Stimulated activated effector memory CD8-positive, alpha-beta T cell treated with anti-CD3 and anti-CD28 coated beads, Interleukin-12 subunit alpha, Interleukin-12 subunit beta, amount 100 ng/mL, for 72 hours (primary cell): ENCODE measurements around the gene LRRC49.

ENCODE experiments used
- ATAC-seq: fragments of 150-1000 bp; cut with Tn5 transposase; 2 replicates; pipeline ENCODE4 v1.10.0; 2021
- DNase-seq, 2 donors: peaks; one replicate each; pipeline ENCODE4 v3.0.0; 2021 to 2022; ENCODE audit warnings: low spot score in 2 of 2
- H3K27ac Mint-ChIP-seq: one replicate; pipeline ENCODE4 v1.8.0; 2022; ENCODE audit warnings: mild to moderate bottlenecking, mixed read lengths
- H3K36me3 Mint-ChIP-seq: one replicate; pipeline ENCODE4 v1.8.0; 2022; ENCODE audit warnings: mild to moderate bottlenecking, mixed read lengths
- H3K4me1 Mint-ChIP-seq: one replicate; pipeline ENCODE4 v1.8.0; 2022; ENCODE audit warnings: mixed read lengths
- H3K4me3 Mint-ChIP-seq: one replicate; pipeline ENCODE4 v1.8.0; 2022; ENCODE audit warnings: mild to moderate bottlenecking, mixed read lengths
- H3K9me3 Mint-ChIP-seq: one replicate; pipeline ENCODE4 v1.8.0; 2022; ENCODE audit warnings: mixed read lengths

LRRC49 gene

DNA sequence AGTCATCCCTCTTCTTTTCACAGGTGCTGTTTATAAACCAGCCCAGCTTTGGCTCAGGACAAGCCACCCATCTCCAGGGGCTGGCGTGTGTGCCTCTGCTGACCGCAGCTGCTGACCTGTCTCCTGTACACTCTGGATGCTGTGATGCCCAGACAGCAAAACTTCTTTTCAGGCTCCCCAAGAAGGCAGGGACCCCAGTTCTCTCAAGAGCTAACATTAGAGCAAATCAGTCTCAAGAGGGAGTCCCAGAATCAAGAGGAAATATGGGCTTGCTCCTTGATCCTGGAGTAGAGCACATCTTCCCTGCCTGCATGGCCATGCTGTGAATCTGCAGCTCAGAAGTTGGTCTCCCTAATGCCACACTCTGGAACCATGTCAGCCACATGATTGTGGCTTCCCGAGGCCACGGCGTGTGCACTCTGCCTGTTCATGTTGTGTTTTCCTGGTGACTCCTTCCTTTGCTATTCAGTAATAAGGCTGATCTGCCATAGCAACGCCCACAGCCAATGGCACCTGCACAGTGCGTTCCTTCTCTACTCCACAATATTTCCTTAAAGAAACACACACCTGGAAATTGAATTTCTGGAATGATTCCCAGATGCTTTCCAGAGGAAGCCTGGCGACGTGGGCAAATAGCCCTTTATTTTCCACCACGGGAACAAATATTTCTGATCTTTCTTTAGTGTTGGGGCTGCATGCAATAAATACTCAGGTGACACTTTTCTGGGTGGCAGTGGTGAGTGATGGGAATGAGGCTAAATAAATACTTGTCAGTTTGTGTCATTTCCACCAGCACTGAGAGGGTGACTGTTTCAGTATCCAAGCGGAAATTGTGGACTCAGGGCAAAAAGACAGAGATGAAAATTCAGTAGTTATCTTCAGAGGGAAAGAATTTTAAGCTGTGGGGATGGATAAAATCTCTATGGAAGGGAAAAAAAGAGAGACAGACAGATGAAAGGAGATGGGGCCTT, 200.7 kb downstream of the LRRC49 start:
- H3K36me3 Mint-ChIP-seq = no peaks in the 10 kb centered on the region
- DNase-seq (no peak), ATAC-seq (no peak)
- no peak overlapping the region for H3K27ac Mint-ChIP-seq
- H3K4me3 Mint-ChIP-seq = no peak overlapping the region
- H3K9me3 Mint-ChIP-seq = no peaks in the 10 kb centered on the region
- H3K4me1 Mint-ChIP-seq = no peaks in the 10 kb centered on the region

GRCh38 chr15:71094137-71094536, 201.5 kb downstream of the LRRC49 start:
- Mint-ChIP-seq H3K27ac (no peak overlapping the region), H3K9me3 (no peaks in the 10 kb centered on the region), H3K36me3 (no peaks in the 10 kb centered on the region), H3K4me3 (no peak overlapping the region), H3K4me1 (no peaks in the 10 kb centered on the region)
- no peak for DNase-seq
- ATAC-seq = no peak

DNA sequence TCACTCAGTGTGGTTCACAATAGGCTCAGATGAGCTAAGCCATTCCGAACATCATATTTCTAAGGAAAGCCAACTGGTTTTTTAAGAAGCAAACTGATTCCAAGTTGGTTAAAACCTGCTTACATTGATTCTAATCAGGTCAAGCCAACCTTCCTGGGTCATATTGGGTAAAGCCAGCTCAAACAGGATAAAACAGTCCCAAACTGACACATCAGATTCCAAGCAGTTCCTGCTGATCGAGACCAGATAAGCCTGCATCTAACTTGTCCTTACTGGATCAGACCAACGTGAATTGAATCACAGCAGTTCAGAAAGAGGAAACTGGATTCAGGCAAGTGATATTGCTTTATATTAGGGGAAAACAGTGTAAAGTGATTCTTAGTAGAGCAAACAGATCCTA, 204.1 kb downstream of the LRRC49 start:
- Mint-ChIP-seq H3K4me3 (no peak overlapping the region), H3K27ac (no peak overlapping the region), H3K4me1 (no peaks in the 10 kb centered on the region), H3K36me3 (no peaks in the 10 kb centered on the region), H3K9me3 (no peaks in the 10 kb centered on the region)
- ATAC-seq (no peak), DNase-seq (no peak)

GRCh38 chr15:71097890-71098289, 205.3 kb downstream of the LRRC49 start:
- Mint-ChIP-seq H3K4me1 (no peaks in the 10 kb centered on the region), H3K27ac (no peak overlapping the region), H3K4me3 (no peak overlapping the region), H3K9me3 (no peaks in the 10 kb centered on the region), H3K36me3 (no peaks in the 10 kb centered on the region)
- ATAC-seq (no peak), DNase-seq (no peak)

DNA sequence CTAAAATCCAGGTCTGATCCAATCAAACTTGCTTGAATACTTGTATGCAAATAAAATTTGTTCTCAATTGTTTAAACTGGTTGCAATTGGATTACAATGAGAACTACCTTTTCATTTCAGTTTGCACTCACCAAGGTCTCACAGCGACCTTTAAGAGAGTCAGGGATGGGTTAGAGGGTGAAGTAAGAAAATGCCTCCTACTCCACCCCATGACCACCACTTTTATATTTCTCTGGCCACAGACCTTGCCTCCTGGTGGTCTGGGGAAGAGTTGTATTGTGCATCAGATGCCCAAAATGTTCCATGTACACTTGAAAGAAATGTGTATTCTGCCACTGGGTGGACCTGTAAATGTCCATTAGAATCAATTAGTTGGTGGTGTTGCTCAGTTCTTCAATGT, 206.3 kb downstream of the LRRC49 start:
- no peak overlapping the region for H3K27ac Mint-ChIP-seq
- ATAC-seq = no peak
- no peaks in the 10 kb centered on the region for H3K36me3 Mint-ChIP-seq
- no peak overlapping the region for H3K4me3 Mint-ChIP-seq
- DNase-seq = no peak
- H3K9me3 Mint-ChIP-seq = no peaks in the 10 kb centered on the region
- H3K4me1 Mint-ChIP-seq = no peaks in the 10 kb centered on the region
